Activated B cell treated with CpG ODN at 0.5 μM for 24 hours (primary cell): ENCODE measurements around the gene TSHZ2. TPM values are rescaled to one million over a fixed set of nuclear protein-coding genes. Genes with fewer than 3 reads are reported as not detected.

Experiments used
- ATAC-seq: fragments of 200-7000 bp; cut with Tn5 transposase; one replicate; pipeline ENCODE4 v1.10.0; 2021; ENCODE audit warnings: low read depth, mild to moderate bottlenecking, moderate library complexity
- CTCF ChIA-PET: fragments of 350-600 bp; sonication (Branson Sonifier 250); formaldehyde crosslinking; loops from one replicate; lab custom pipeline; 2021; ENCODE audit warnings: antibody characterized with exemption; lab: Charles Lee
- POLR2A ChIA-PET: fragments of 350-600 bp; sonication (Branson Sonifier 250); formaldehyde crosslinking; loops from one replicate; lab custom pipeline; 2021; ENCODE audit warnings: antibody characterized with exemption; lab: Charles Lee
- DNase-seq: peaks from one replicate; pipeline ENCODE4 v3.0.0; 2022
- H3K27ac Mint-ChIP-seq: one replicate; pipeline ENCODE4 v1.8.0; 2020; ENCODE audit warnings: mixed read lengths
- H3K27me3 Mint-ChIP-seq: one replicate; pipeline ENCODE4 v1.8.0; 2021; ENCODE audit warnings: mixed read lengths
- H3K36me3 Mint-ChIP-seq: one replicate; pipeline ENCODE4 v1.8.0; 2021; ENCODE audit warnings: low read depth, mixed read lengths
- H3K4me1 Mint-ChIP-seq: one replicate; pipeline ENCODE4 v1.8.0; 2021; ENCODE audit warnings: mixed read lengths
- H3K4me3 Mint-ChIP-seq: one replicate; pipeline ENCODE4 v1.8.0; 2020; ENCODE audit warnings: mild to moderate bottlenecking, mixed read lengths
- H3K9me3 Mint-ChIP-seq: one replicate; pipeline ENCODE4 v1.8.0; 2020; ENCODE audit warnings: mixed read lengths
- intact Hi-C: fragments of 100-400 bp; cut with micrococcal nuclease; formaldehyde crosslinking; loops from one replicate; pipeline ENCODE4 v1.15.1; 2024
- total RNA-seq: library from RNA; stranded (reverse); gene quantifications from 2 replicates; pipeline ENCODE4 v1.2.3, GENCODE V29; 2022
- TF ChIP-seq, protein P1 (sequence below): fragments of 200-600 bp; IDR thresholded peaks from one replicate; pipeline ENCODE4 v1.8.0; 2022; ENCODE audit warnings: antibody characterized with exemption, mild to moderate bottlenecking

Gene TSHZ2
- total RNA-seq, 1 donor from 2014 or later = 1.7 TPM

DNA sequence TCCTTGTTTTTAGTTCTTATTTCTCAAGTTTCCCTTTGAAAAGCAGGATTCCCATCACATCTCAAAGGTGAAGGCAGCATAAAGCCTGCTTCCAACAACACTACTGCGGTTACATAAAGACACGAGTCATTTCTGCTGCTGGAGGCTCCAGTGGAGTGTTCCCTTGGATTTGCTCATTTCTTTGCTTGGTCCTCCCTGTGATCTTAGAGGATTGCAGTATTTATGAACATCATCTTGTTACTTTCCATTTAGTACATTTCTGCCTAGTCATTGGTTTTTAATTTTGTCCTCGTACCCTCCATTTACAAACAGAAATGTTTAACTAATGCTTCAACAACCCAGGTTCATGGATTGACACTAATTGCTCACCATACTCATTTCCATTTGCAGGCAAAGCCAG is 322.6 kb downstream of the TSHZ2 start:
- CTCF ChIA-PET = no interaction called here
- no peak for ATAC-seq
- no peak overlapping the region for H3K27ac Mint-ChIP-seq

DNA sequence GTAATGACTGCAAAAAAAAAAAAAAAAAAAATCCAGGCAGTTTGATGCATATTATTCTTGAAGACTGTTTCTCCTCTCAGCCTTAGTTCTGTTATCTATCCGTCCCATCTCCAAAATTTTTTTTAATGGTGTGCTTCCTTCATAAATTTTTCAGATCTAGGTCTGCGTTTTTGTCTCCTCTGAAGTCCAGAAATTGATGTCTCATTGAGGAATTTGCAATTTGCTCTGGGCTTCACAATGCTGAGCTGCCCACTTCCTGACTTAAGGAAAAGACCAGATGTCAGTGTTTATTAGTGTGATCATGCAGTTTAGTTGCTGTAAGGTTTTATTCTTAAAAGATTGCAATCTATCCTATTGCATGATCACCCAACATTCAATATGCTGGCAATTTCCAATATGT is 323.9 kb downstream of the TSHZ2 start:
- no peak overlapping the region for H3K27ac Mint-ChIP-seq
- CTCF ChIA-PET = no interaction called here

More for the DNA sequence above, 322.6 kb downstream of the TSHZ2 start:
- no peaks in the 10 kb centered on the region for H3K9me3 Mint-ChIP-seq
- peaks cover 13% of the 10 kb centered on the region for H3K27me3 Mint-ChIP-seq
- TF ChIP-seq, protein P1, sequence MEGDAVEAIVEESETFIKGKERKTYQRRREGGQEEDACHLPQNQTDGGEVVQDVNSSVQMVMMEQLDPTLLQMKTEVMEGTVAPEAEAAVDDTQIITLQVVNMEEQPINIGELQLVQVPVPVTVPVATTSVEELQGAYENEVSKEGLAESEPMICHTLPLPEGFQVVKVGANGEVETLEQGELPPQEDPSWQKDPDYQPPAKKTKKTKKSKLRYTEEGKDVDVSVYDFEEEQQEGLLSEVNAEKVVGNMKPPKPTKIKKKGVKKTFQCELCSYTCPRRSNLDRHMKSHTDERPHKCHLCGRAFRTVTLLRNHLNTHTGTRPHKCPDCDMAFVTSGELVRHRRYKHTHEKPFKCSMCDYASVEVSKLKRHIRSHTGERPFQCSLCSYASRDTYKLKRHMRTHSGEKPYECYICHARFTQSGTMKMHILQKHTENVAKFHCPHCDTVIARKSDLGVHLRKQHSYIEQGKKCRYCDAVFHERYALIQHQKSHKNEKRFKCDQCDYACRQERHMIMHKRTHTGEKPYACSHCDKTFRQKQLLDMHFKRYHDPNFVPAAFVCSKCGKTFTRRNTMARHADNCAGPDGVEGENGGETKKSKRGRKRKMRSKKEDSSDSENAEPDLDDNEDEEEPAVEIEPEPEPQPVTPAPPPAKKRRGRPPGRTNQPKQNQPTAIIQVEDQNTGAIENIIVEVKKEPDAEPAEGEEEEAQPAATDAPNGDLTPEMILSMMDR = no peak
- no peak overlapping the region for H3K4me3 Mint-ChIP-seq
- POLR2A ChIA-PET = no interaction called here
- no peak for DNase-seq
- no peaks in the 10 kb centered on the region for H3K4me1 Mint-ChIP-seq
- no peaks in the 10 kb centered on the region for H3K36me3 Mint-ChIP-seq
- intact Hi-C loops = no loop called here

DNA sequence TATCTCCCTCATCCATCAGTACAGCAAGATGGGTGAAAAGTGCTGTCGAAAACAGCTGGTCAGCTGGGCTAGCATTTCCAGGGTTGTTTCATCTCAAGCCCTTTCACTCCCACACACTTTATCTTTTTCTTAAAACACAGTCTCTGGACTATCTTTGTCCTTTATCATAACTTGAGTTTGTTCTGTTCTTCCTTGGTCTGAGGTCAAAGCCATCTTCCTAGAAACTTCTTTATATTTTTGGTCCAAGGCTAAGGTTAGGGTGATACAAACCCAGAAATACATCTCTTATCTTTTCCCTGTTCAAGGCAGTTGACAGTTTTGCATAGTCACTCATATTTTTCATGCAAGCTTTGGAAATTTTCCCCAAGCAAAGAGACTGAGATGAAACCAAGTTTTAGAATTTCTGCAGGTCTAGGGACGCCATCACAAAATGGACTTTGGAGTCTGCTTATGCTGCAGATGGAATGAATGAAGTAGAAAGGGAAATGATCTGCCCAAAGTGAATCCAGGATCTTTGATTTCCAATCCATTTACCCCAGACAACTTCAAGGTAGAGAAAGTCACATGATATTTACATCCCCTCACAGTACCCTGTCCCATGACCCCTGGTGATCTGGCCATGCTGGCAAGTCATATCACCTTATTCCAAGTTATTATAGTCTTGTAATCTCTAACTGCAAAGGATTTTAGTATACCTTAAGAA is 324.4 kb downstream of the TSHZ2 start:
- TF ChIP-seq, protein P1 = no peak
- Mint-ChIP-seq H3K9me3 (no peaks in the 10 kb centered on the region), H3K27ac (no peak overlapping the region), H3K27me3 (peaks cover 10% of the 10 kb centered on the region), H3K4me1 (no peaks in the 10 kb centered on the region), H3K4me3 (no peak overlapping the region), H3K36me3 (no peaks in the 10 kb centered on the region)
- CTCF ChIA-PET = no interaction called here
- intact Hi-C loops = no loop called here
- POLR2A ChIA-PET = no interaction called here
- ATAC-seq (no peak), DNase-seq (no peak)

More for the DNA sequence above, 323.9 kb downstream of the TSHZ2 start:
- ATAC-seq (no peak), DNase-seq (no peak)
- POLR2A ChIA-PET = no interaction called here
- Mint-ChIP-seq H3K4me3 (no peak overlapping the region), H3K27me3 (peaks cover 10% of the 10 kb centered on the region), H3K9me3 (no peaks in the 10 kb centered on the region), H3K36me3 (no peaks in the 10 kb centered on the region), H3K4me1 (no peaks in the 10 kb centered on the region)
- TF ChIP-seq, protein P1 = no peak
- intact Hi-C loops = no loop called here

DNA sequence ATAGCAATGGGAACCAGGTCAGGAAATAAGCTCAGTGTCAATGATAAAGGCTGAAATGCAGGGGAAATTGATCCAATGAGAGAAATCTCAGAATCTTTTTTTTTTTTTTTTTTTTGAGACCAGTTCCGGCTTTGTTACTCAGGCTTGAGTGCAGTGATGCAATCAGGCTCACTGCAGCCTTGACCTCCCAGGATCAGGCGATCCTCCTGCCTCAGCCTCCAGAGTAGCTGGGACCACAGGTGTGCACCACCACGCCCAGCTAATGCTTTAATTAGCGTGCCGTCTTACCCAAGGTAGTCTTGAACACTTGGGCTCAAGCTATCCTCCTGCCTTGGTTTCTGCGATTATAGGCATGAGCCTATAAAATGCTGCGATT is 325.0 kb downstream of the TSHZ2 start:
- no peak for DNase-seq
- ChIA-PET CTCF (no interaction called here), POLR2A (no interaction called here)
- H3K27ac Mint-ChIP-seq = no peak overlapping the region
- no peak overlapping the region for H3K4me3 Mint-ChIP-seq
- no peaks in the 10 kb centered on the region for H3K9me3 Mint-ChIP-seq
- no peak for ATAC-seq
- TF ChIP-seq, protein P1 = no peak
- intact Hi-C loops = no loop called here
- H3K36me3 Mint-ChIP-seq = no peaks in the 10 kb centered on the region
- peaks cover 10% of the 10 kb centered on the region for H3K27me3 Mint-ChIP-seq
- no peaks in the 10 kb centered on the region for H3K4me1 Mint-ChIP-seq

DNA sequence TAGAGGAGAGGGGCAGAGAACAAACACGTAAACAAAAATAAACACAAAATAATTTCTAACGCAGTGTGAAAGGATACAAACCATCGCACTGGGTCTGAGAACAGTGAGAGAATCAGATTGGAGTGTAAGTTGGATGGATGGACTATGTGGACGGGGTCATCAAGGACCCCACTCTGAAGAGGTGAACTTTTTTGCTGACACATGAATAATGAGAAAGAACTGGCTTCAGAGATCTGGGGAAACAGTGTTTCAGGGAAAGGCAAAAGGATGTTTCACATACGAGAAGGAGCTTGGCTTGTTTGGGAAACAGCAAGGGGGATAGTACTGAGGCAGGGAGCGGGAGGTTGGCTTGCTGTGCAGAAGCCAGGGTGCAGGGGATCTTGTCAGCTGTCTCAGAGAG is 326.1 kb downstream of the TSHZ2 start:
- Mint-ChIP-seq H3K4me3 (no peak overlapping the region), H3K4me1 (no peaks in the 10 kb centered on the region), H3K36me3 (no peaks in the 10 kb centered on the region), H3K27ac (no peak overlapping the region), H3K9me3 (no peaks in the 10 kb centered on the region), H3K27me3 (peaks cover 12% of the 10 kb centered on the region)
- no peak for DNase-seq
- ATAC-seq = no peak
- TF ChIP-seq, protein P1 = no peak
- intact Hi-C loops = no loop called here
- ChIA-PET POLR2A (no interaction called here), CTCF (no interaction called here)
